Kidney epithelial cell (primary cell): ENCODE results near the gene SLC5A6. TPM values are rescaled to one million over a fixed set of nuclear protein-coding genes. Genes with fewer than 3 reads are reported as not detected.
"Not testable (repeated sequence)": the region's sequence is repeated elsewhere in the genome, so short reads cannot be mapped to it uniquely, and the experiment has no call there.

Experiments
- DNase-seq: peaks from one replicate; pipeline ENCODE4 v3.0.0-alpha.2; 2010; ENCODE audit warnings: low read depth
- H3K27me3 ChIP-seq: 2 replicates; pipeline ENCODE4 v1.6.0; 2011; ENCODE audit warnings: low read length; ENCODE audit not compliant: control insufficient read depth, insufficient read depth
- H3K36me3 ChIP-seq: 2 replicates; pipeline ENCODE4 v1.5.1; 2011; ENCODE audit warnings: low read length; ENCODE audit not compliant: control insufficient read depth, insufficient read depth
- H3K4me3 ChIP-seq: 2 replicates; pipeline ENCODE4 v1.5.1; 2011; ENCODE audit warnings: low read depth, mild to moderate bottlenecking, control low read depth, low read length
- CTCF ChIP-seq: IDR thresholded peaks from 2 replicates; pipeline ENCODE4 v1.5.1; 2011; ENCODE audit warnings: mild to moderate bottlenecking, moderate library complexity, low read length, control low read depth, inconsistent platforms; ENCODE audit not compliant: insufficient read depth, poor library complexity, severe bottlenecking
- total RNA-seq: library from RNA; depleted of rRNA; stranded (reverse); fragments of >200 nt; gene quantifications from 2 replicates; pipeline ENCODE4 v1.2.3, GENCODE V29; 2015

The SLC5A6 gene
- total RNA-seq, 1 donor from 2014 or later, result 52.1 TPM

- no peak for TF ChIP-seq CTCF
- no peak for DNase-seq
- no peaks in the 10 kb centered on the region for H3K27me3 ChIP-seq
- H3K36me3 ChIP-seq, result no peaks in the 10 kb centered on the region
- no peak overlapping the region for H3K4me3 ChIP-seq
Measured at GRCh38 chr2:27184115-27184514, 28.0 kb downstream of the SLC5A6 start.

- Histone ChIP-seq H3K4me3 (no peak overlapping the region), H3K27me3 (peaks cover 4% of the 10 kb centered on the region), H3K36me3 (no peaks in the 10 kb centered on the region)
- DNase-seq, result no peak
- TF ChIP-seq CTCF, result no peak
Measured at GRCh38 chr2:27182346-27182745, 29.7 kb downstream of the SLC5A6 start.

- Histone ChIP-seq H3K36me3 (no peaks in the 10 kb centered on the region), H3K4me3 (no peak overlapping the region), H3K27me3 (peaks cover 6% of the 10 kb centered on the region)
- no peak for DNase-seq
- no peak for TF ChIP-seq CTCF
Measured at GRCh38 chr2:27179344-27180000, 32.6 kb downstream of the SLC5A6 start.

GRCh38 chr2:27178469-27178868 is 33.6 kb downstream of the SLC5A6 start:
- H3K36me3 ChIP-seq, result no peaks in the 10 kb centered on the region
- no peak overlapping the region for H3K4me3 ChIP-seq
- peaks cover 6% of the 10 kb centered on the region for H3K27me3 ChIP-seq
- TF ChIP-seq CTCF, result no peak
- no peak for DNase-seq

- Histone ChIP-seq H3K4me3 (no peak overlapping the region), H3K27me3 (peaks cover 12% of the 10 kb centered on the region), H3K36me3 (no peaks in the 10 kb centered on the region)
- no peak for DNase-seq
- no peak for TF ChIP-seq CTCF
Measured at GRCh38 chr2:27177441-27178351, 34.4 kb downstream of the SLC5A6 start.

- H3K27me3 ChIP-seq, result peaks cover 17% of the 10 kb centered on the region
- not testable (repeated sequence) for H3K36me3 ChIP-seq, DNase-seq, H3K4me3 ChIP-seq
Measured at GRCh38 chr2:27175781-27176180, 36.3 kb downstream of the SLC5A6 start.
